Hippocampal formation (tissue), 2 donors: ENCODE data around the gene PADI2.

Source experiments
- DNase-seq, 2 donors: peaks; one replicate each; lab custom pipeline; 2025; lab: John Stamatoyannopoulos, UW

Gene PADI2

DNA sequence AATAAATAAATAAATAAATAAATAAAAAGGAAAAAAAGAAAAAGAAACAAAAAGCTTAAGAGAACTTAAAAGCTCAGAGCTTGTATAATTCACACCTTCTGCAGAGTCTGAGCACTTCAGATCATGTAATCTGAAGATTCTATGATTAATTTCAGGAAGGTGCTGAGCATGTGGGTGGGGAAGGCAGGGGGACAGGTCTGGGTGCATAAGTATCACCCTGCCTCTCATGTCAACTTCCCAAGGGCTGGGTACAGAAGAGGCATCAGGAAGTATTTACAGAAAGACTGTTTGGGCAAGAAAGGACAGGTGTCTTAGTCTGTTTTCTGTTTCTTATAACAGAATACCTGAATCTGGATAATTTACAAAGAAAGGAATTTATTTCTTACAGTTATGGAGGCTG is 20.4 kb upstream of the PADI2 start:
- DNase-seq = no peak

DNA sequence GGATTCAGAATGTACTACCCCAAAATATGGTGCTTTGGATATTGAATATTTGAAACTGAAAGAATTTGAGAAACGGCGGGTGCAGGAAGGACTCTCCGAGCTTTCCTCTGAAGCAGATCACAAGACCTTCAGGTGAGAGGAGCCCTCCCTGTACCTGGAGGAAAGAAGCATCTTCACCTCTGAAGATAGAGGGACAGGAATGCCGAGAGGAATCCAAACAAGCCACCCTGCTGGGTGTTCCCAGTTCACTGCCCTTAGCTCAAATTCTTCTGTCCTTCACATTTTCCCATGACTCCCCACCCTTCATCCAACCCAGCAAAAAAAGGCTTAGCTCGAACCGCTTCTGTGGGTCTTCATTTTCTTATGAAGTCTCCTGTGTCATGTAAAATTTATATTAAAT is 18.2 kb upstream of the PADI2 start:
- no peak for DNase-seq

DNA sequence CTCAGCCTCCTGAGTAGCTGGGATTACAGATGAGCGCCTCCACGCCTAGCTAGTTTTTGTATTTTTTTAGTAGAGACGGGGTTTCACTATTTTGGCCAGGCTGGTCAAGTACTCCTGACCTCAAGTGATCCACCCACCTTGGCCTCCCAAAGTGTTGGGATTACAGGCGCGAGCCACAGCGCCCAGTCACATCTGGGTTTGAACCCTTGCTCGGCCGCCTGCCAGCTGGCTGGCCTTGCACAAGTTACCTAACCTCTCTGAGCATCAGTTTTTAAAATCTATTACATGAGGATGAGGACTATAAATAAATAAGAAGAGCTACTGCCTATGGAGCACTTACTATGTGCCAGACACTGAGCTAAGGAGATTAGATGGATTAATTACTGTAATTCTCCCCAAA is 17.7 kb upstream of the PADI2 start:
- DNase-seq = no peak

DNA sequence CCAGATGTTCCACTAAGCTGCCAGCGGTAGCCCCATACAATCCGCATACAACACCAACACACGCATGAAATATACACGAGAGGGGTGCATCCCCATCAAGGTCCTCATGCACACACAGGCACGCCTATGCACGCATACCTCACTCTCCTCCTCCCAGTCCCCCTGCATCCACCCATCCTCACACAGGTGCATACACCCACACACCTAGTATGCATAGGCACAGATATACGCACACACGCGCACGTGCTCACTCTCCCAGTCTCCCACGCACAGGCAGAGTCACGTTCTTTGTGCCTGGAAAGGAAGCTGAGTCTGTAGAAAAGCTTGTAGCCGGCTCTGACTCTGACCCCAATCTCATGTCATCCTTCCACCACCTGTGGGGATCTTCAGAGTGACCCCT is 16.9 kb upstream of the PADI2 start:
- no peak for DNase-seq

DNA sequence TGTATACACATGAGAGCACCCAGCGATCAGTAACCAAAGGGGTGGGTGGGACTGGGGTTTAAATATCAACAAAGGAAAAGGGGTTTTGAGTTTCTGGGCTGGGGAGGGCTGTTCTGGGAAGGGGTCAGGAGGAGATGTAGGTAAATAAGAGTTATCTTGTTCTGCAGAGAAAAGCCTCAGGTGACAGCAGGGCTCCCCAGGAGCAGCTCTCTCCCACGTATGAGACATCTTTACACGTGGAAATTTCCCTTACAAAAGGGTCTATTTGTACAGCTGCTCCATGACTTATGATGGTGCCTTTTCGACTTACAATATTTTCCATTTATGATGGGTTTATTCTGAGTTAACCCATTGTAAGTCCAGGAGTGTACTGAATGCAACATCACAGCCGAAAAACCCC is 16.3 kb upstream of the PADI2 start:
- DNase-seq = no peak

DNA sequence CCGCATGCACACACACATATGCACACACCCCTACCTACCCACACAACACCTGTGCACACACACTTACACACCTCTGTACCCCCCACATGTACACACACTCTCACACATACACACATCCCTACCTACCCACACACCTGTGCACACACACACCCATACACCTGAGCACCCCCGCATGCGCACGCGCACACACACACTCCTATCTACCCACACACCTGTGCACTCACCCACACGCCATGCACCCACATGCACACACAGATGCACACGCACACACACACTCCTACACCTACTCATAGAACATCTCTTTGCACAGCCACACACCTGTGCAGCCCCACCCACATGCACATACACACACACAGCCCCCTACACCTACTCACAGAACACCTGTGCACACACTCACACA is 15.5 kb upstream of the PADI2 start:
- no peak for DNase-seq

DNA sequence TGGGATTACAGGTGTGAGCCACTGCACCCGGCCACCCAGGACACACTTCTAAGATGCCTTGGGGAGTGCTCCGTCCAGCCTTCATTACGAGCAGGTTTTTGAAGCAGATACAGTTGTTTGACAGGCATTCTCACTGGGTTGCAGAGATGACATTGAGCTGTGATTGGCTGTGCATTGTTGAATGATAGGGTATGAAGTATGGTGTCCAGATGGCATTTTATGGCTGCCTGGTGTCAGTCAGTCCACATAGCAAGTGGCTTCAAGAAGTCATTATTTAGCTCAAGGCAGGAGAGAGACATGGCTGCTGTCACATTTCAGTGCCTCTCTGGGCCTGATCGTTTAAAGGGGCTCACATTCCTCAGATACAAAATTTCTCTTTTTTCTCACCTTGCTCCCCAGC is 14.8 kb upstream of the PADI2 start:
- DNase-seq = no peak

DNA sequence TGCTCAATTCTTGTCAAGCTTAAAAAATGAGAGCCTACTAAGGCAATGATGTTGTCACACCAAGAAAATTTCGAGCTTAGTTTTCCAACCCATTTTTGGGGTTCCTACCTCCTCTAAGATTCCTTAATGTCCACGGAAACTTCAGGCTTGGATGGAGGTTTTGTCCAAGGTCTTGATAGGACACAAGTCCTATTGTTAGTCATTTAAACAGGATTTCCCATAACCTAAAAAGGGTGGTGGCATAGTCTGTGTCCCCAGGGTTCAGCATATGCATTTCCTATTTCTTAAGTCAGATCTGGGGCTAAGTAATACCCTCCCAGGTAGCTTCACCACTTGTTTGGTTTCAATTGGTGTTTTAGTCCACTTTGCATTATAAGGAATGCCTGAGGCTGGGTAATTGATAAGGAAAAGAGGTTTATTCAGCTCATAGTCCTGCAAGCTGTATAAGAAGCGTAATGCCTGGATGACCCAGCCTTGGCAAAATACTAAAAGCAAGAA is 10.9 kb upstream of the PADI2 start:
- no peak for DNase-seq

DNA sequence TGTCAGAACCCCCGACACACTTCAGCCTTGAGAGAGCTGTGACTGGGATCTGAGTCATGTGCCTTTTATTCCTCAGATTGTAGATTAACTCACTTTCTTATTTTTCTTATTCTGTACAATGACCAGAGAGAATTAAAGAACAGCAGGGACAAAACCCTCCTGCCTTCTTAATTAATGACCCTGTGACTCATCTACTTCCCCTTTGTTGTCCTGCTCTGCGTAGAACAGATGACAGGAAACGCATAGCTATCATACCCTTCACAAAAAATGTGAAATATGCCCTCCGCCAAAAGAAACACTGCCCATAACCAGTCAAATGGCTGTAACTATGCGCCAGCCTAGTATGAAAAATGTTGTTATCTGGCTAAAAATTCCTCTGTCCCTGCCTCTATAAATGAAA is 9.1 kb upstream of the PADI2 start:
- DNase-seq = no peak

DNA sequence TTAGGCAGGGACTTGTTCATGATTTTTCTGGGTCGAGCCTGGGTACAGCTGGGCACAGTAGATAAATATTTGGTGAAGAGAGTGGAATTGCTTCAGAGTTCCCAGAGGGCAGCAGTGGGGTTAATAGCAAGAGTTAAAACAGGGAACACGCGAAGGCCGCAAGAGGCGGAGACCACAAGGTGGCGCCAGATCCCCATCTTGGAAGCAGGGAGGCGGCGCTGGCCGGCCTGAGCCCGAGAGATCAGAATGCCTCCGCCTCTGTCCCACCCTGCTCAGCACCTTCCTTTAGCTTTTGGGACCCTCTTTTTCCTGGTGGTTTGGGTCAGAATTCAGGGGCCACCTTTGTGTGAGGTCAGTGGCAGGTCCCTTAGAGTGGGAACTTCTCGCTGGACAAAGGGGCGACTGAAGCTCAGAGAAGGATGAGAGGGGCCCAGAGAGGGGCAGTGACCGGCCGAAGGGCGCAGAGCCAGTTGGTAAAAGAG is 6.5 kb upstream of the PADI2 start:
- peak; percentile 71 to 76 for DNase-seq

DNA sequence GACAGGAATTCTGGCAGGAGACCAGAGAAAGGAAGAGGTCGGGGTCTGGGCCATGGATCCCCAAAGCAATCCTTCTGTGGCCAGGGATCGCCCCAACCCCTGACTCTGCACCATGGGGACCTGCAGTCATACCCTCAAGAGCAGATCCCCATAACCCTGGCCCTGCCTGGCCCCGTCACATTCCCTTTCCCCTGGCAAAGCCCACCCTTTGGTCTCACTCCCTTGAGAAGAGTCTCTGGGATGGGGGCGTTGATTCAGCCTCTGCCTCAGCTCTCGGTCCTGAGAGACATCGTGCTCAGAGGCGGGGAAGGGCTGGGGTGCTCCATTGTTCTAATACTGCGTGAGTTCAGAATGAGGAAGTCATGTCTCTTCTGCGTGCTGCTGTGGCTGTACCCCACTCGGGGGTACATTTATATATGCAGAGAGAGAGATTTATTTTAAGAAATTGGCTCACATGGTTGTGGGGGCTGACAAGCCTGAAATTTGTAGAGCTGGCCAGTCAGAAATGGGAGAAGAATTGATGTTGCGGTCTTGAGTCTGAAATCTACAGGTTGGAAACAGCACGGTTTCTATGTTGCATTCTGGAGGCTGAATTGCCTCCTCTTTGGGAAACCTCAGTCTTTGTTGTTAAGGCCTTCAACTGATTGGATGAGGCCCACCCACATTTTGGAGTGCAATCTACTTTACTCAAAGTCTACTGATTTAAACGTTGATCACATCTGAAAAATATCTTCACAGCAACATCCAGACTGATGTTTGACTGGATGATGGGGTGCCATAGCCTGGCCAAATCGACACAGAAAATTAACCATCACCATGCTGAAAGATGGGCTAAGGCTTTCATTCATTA is 4.2 kb upstream of the PADI2 start:
- DNase-seq = no peak

DNA sequence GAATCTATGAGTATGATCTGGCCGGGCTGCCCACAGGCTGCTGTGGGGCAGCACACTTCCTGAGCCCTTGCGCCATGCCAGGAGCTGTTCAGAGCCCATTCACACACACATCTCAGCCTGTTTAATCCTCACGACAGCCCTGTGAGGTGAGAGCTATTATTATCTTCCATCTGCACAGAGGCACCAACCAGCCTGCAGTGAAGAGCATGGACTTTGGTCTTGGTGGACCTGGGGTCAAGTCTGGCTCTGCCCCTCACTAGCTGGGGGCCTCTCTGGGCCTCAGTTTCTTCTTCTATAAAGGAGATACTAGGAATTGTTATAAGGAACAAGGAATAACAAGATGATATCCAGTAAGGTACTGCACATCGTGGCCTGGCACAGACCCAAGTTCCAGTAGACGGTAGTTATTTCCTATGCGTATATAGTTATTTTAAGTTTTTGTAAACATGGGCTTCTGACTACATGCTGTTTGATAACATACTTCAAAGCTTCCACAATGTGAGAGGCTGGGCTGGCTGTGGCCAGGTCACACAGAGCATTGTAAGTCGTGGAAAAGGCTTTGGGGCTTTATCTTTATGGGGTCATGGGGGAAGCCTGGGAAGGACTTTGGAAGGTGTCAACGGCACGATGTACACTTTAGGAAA is 3.4 kb upstream of the PADI2 start:
- no peak for DNase-seq

DNA sequence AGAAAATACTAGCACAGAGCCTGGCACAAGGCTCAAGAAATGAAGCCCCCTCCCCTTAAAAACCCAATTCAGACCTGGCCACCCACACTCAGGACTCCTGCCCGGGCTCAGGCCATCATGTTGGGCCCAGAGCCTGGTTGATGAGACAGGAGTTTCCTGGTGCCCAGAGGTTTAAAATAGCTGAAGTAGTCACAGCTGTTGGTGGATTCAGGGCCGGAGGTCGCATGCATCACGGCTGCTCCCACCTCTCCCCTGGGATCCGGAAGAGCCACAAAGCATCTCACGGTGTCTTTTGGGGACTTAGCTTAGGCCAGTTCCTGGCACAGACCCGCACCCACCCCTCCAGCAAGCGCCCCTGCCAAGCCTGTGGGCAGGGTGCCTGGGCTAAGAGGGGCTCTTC is 2.6 kb upstream of the PADI2 start:
- no peak for DNase-seq

DNA sequence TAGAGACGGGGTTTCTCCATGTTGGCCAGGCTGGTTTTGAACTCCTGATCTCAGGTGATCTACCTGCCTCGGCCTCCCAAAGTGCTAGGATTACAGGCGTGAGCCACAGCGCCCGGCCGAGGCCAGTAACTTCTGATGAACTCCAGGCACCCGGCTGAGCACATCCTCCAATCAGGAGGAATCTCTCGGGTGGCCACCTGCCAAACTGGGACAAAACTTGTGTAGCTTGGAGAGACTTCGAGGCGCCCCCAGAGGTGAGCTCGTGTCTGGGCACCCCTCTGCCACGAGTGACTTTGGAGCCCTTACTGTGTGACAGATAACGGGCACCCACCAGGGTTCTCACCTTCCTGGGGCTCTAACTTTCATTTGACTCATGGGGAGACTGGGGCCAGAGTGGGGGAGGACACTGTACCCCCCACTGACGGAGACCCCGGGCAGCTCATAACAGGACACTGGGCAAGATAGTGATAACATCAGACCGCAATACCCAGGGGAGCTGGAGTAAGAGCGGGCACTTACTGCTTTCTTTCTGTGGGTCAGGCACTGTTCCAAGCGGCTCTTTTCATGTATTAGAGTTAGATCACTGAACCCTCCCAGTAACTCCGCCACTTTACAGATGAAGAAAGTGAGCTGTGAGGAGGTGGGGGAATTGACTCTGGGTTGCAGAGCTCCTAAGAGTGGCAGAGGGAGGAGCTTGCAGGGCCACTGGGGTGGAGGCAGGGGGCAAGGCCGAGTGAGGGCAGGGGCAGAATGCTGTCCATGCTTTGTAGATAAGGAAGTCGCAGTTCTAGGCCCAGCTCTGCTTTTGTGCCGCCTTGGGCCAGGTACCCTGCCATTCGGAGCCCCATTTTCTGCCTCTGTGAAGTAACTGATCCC is 1.9 kb upstream of the PADI2 start:
- DNase-seq = no peak

DNA sequence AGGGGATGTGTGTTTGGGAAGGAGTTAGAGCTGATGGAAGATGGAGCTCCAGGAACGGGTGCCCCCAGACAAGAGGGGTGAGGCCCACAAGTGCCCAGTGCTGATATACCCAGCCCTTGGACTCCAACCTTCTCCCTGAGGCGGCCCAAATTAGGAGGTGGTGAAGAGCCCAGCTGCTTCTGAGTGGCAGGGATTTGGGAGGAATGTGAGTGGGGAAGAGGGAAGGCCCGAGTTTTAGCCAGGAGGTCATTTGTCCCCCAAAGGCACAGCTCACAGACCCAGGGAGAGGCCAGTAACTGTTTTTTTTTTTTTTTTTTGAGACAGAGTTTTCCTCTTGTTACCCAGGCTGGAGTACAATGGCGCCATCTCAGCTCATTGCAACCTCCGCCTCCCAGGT is 1.2 kb upstream of the PADI2 start:
- DNase-seq = no peak

DNA sequence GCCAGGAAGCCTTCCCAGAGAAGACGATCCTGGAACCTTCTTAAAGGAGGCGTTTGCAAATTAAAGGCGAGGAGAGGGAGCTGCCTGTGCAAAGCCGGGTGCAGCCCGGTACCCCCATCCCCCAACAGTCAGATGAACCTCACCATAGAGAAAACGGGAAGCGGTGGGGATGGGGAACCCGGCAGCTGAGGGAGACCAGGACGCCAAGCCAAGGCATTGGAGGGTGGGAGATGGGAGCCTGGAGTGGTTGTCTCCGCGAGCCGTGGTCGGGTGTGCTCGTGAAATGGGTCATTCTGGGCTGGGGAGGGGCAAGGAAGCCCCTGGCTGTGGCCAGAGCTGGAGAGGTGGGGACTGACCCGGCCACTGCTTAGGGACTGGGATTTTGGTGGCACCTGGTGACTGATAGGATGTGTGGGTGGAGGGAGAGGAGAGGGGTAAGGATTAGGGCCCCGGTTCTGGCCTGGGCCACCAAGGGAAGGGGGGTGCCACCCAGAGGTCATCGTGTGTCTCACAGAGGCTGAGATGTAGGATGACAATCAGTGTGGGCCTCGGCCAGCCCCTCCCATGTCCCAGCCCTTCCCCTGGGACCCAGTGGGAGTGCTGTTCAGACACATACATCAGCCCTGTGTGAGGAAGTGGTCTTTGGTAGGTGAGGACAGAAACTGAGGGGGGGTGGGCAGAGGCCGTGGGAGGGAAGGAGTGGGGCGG is 676 bp upstream of the PADI2 start:
- no peak for DNase-seq

DNA sequence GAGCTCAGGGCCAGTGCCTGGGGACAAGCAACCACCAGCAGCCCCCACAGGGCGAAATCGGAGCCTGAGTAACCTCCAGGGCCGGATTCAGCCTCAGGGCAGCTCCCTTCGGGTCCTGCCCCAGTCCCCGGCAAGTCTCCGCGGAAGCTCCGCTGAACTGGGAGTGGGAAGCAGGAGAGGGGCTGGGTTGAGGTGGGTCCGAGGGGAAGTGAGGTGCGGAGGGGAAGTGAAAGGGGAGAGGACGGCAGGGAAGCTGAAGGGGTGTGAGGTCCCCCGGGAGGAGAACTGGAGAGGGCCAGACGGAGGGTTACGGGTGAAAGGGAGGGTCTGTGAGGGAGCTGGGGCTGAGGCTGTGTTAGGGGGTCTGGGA is 560 bp downstream of the PADI2 start:
- DNase-seq = no peak

DNA sequence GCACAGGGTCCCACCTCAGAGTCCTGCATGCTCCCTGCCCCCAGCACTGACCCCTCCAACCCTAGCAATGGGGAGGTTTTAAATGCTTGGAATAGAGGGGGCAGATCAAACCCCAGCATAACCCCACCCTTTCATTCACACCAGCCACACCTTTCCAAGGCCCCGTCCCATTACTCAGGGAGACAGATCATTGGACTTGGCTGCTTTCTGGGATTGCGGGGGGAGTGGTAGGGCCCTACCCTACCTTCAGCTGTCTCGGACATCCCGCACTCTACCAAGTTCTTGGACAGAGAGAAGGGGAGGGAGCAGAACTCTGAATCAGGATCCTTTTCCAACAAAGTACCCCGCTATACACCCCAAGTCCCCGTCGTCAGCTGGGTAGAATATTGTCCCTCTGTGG is 983 bp downstream of the PADI2 start:
- no peak for DNase-seq

DNA sequence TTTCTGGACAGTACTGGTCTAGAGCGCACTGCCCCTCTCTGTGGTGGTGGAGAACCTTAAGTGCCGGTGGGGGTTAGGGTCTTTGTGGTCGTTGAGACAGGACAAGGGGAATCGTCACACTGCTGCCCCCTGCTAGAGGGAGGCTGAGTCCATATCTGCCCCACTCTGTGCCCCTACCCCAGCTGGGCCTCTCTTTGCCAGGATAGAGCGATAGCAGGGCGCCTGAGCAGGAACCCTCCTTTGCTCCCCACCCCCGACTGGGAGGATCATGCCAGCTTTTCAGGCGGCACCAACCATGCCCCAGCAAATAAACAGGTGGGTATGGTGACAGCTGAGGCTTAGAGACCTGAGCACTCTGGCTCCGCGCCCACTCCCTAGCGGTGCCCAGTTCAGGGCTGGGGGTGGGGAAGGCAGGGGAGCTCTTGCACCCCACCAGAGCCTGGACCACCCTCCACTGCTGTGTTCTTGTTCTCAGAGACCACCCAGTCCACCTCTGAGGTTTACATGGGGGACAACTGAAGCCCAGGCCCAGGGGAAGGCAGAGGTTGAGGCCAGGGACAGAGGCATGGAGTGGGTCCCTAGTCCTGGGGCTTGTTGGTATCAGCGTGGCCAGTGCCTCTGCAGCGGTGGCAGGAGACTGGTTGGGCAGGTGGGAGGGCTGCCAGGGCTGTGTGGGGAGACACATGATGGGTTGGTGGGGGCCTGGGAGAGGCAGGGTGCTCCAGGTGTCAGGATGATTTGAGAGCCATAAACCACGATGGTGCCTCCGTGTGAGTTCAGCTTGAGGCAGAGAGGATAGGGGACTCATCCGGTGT is 1.6 kb downstream of the PADI2 start:
- peak in 1 of 2 donors; percentile 15 for DNase-seq

DNA sequence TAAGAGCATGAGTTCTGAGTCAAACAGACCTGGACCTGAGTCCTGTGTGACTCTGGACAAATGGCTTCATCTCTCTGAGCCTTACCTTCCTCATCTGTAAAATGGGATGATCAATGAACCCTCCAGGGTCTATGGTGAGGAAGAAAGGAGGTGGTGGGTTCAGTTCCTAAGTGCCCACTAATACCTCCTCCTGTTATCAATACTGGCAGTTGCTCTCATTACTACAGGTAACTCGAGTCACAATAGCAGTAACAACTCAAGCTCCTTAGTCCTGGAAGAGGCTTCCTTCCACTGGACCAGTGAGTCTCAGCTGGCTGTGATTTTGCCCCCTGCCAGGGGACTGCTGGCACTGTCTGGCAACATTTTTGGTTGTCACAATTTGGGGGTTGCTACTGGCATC is 2.6 kb downstream of the PADI2 start:
- DNase-seq = no peak

DNA sequence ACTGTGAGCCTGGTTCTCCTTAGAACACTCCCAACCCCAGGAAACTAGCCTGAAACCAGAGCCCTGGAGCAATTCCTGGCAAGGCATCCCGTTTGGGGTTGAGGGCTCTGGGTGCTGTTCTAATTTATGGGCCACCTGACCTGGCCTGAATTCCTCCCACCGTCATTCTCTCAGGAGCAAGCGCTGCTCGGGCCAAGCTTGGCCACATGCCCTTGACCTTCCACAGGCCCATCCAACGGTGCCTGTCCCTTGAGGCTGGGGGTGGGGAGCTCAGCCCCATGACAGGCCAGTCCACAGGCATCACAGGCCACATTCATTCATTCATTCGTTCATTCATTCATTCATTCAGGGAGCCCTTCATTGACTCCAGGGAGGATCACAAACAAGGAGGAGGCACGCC is 5.3 kb downstream of the PADI2 start:
- no peak for DNase-seq
